ENCODE measurements around the gene KLC3. TPM values are rescaled to one million over a fixed set of nuclear protein-coding genes. Genes with fewer than 3 reads are reported as not detected.

The KLC3 gene
- total and polyA plus RNA-seq, 5 experiments from 2014 or later = not detected

DNA sequence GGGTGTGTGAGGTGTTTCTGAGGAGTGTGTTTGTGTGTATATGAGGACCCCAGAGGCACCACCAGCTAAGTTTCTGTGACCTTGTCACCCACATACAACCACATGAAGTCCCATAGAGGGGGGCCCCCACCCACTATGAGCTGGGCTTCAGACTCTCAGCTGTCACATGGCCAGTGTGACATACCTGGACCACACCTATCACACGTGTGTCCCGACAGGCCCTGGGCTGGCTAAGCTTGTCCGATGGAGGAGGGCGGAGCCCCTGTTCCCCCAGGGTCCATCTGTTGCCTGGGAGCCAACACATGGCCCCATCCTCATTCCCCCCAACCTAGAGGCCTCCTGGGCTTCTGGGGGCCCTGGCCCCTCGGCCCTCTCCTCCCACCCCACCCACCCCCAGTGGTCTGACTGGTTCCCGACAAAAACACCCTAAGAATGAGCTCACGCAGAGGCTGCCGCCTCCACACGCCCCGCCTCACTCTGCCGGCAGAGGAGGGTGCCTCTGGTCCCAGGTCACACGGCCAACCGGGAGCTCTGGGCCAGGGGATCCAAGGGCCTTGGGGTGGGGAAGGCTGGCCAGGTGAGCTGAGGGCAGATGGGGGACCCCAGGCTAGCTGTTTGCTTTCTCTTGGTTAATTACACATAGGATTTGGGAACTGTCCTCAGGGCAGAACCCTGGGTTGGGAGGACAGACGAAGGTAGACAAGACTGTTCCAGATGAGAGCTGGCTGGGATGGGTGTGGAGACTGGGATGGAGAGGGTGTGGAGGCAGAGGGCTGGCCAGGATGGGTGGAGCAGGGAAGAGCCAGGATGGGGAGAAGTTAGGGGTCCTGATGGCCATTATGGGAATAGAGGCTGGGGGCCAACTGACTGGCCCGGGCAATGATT, 4.3 kb downstream of the KLC3 start:
- ATAC-seq = no peak
- Mint-ChIP-seq H3K4me3 (no peak overlapping the region), H3K4me1 (peaks cover 2 to 11% (median 5%) of the 10 kb centered on the region in 4 donors), H3K9me3 (no peaks in the 10 kb centered on the region), H3K27ac (peak overlapping the region in 1 of 10 donors; percentile 32), H3K27me3 (peaks cover 8 to 26% (median 21%) of the 10 kb centered on the region in 5 donors), H3K36me3 (no peaks in the 10 kb centered on the region)
- no peak for DNase-seq
- POLR2A ChIA-PET = no interaction called here

DNA sequence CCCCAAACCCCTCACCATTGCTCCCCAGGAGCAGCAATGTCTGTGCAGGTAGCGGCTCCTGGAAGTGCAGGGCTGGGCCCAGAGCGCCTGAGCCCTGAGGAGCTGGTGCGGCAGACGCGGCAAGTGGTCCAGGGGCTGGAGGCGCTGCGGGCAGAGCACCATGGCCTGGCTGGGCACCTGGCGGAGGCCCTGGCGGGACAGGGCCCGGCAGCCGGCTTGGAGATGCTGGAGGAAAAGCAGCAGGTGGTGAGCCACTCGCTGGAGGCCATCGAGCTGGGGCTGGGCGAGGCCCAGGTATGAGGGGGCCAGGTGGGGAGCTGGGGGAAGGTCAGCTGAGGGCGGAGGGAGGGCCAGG, 4.9 kb downstream of the KLC3 start:
- no peaks in the 10 kb centered on the region for H3K9me3 Mint-ChIP-seq
- ATAC-seq = no peak
- H3K4me1 Mint-ChIP-seq = peaks cover 0 to 8% (median under 1%) of the 10 kb centered on the region in 4 donors
- no peaks in the 10 kb centered on the region for H3K36me3 Mint-ChIP-seq
- no peak for DNase-seq
- no peak overlapping the region for H3K4me3 Mint-ChIP-seq
- no peak overlapping the region for H3K27ac Mint-ChIP-seq
- H3K27me3 Mint-ChIP-seq = peaks cover 6 to 26% (median 16%) of the 10 kb centered on the region in 5 donors
- POLR2A ChIA-PET = no interaction called here

DNA sequence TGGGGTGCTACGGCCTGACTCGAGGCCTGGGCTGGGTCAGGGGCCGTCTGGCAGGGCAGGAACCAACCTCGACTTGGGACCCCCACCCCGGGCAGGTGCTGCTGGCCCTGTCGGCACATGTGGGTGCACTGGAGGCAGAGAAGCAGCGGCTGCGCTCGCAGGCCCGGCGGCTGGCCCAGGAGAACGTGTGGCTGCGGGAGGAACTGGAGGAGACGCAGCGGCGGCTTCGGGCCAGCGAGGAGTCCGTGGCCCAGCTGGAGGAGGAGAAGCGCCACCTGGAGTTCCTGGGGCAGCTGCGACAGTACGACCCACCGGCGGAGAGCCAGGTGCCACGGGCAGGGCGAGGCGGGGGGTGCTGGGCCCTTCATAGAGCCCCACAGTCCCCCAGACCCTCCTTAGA, 5.9 kb downstream of the KLC3 start:
- no peak overlapping the region for H3K4me3 Mint-ChIP-seq

DNA sequence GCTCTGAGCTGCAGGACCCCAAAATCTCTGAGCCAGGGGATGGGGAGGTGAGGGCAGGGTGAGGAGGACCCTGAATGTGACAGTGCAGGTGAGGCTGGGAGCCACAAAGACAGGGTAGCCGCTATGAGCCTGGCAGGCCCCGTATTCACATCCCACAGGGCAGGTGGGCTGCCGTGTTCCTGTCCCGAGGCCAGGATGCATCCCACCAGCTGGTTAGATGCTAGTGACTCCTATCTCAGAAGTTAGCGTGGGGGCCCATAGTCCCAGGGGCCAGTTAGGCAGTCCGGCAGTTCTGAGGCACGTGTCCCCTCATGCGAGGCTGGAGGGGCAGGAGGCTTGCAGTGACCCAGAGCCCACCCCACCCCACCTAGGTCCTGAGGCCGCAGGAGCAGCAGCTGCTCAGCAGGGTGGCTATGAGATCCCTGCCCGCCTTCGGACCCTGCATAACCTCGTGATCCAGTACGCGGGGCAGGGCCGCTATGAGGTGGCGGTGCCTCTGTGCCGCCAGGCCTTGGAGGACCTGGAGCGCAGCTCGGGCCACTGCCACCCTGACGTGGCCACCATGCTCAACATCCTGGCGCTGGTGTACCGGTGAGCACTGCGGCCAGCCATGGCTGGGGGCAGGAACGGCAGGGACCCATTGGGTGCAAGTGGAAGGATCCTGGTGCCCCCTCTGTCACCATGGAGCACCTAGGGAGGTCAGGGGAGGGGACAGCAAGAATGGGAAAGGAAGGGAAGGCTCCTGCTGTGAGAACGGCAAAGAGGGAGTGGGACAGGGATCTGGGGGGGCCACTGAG, 7.2 kb downstream of the KLC3 start:
- POLR2A ChIA-PET = no interaction called here
- no peak for DNase-seq
- H3K9me3 Mint-ChIP-seq = no peaks in the 10 kb centered on the region
- H3K4me1 Mint-ChIP-seq = peaks cover 0 to 8% (median 0%) of the 10 kb centered on the region in 4 donors
- no peak for ATAC-seq
- no peak overlapping the region for H3K4me3 Mint-ChIP-seq
- peaks cover 6 to 26% (median 16%) of the 10 kb centered on the region in 5 donors for H3K27me3 Mint-ChIP-seq
- no peak overlapping the region for H3K27ac Mint-ChIP-seq
- peaks cover 0 to 5% (median 0%) of the 10 kb centered on the region in 3 donors for H3K36me3 Mint-ChIP-seq

More for the DNA sequence above, 5.9 kb downstream of the KLC3 start:
- DNase-seq (no peak), ATAC-seq (no peak)
- Mint-ChIP-seq H3K36me3 (peaks cover 0 to 3% (median 0%) of the 10 kb centered on the region in 3 donors), H3K4me1 (peaks cover 0 to 8% (median 0%) of the 10 kb centered on the region in 4 donors), H3K27ac (no peak overlapping the region), H3K9me3 (no peaks in the 10 kb centered on the region), H3K27me3 (peaks cover 6 to 26% (median 16%) of the 10 kb centered on the region in 5 donors)
- POLR2A ChIA-PET = no interaction called here

DNA sequence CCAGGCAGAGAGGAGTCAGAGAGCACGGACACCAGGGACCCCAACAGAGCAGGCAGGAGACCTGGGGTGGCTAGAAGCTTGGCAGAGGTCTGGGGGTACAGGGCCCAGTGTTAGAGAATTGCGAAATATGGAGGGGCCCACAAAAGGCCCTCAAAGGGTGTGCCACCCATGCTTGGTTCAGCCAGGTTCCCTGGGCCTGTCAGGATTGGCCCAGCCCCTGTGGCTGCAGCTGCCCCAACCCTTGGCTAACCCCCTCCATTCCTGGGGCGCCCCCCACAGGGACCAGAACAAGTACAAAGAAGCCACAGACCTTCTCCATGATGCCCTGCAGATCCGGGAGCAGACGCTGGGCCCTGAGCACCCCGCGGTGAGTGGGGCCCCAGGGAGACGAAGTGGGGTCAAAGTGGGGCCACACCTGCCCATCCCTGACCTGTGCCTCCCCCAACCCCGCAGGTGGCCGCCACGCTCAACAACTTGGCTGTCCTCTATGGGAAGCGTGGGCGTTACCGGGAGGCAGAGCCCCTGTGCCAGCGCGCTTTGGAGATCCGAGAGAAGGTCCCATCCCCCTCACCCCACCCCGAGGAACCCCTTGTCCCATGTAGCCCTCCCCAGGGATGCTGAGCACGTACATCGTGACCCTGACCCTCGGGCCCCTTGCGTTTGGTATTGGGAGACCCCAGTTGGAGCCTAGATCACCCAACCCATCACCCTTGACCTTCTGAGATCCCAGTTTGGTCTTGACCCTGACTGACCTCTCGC, 8.0 kb downstream of the KLC3 start:
- Mint-ChIP-seq H3K36me3 (peaks cover 0 to 11% (median 2%) of the 10 kb centered on the region in 3 donors), H3K4me3 (no peak overlapping the region), H3K9me3 (no peaks in the 10 kb centered on the region), H3K4me1 (peaks cover 0 to 8% (median 0%) of the 10 kb centered on the region in 4 donors), H3K27me3 (peaks cover 5 to 26% (median 16%) of the 10 kb centered on the region in 5 donors), H3K27ac (peak overlapping the region in 1 of 10 donors; percentile 80)
- POLR2A ChIA-PET = no interaction called here
- ATAC-seq = no peak
- DNase-seq = no peak

DNA sequence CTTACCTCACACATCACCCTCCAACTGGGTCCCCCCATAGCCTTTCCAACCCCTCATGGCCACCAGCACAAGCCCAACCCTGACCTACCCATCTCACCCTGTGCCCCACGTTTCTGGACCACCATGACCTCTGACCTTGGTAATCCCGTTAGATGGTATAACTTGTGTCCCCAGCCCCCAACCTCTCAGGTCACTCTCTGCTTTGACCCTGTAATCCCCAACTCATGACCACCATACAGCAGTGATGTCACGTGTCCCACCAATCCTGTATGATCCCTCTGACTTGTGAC, 8.5 kb downstream of the KLC3 start:
- H3K27ac Mint-ChIP-seq = peak overlapping the region in 1 of 10 donors; percentile 80
- H3K4me1 Mint-ChIP-seq = peaks cover 0 to 8% (median 0%) of the 10 kb centered on the region in 4 donors
- peaks cover 0 to 13% (median 2%) of the 10 kb centered on the region in 3 donors for H3K36me3 Mint-ChIP-seq
- DNase-seq (no peak), ATAC-seq (no peak)
- no peak overlapping the region for H3K4me3 Mint-ChIP-seq
- POLR2A ChIA-PET = no interaction called here
- no peaks in the 10 kb centered on the region for H3K9me3 Mint-ChIP-seq
- peaks cover 4 to 23% (median 16%) of the 10 kb centered on the region in 5 donors for H3K27me3 Mint-ChIP-seq

DNA sequence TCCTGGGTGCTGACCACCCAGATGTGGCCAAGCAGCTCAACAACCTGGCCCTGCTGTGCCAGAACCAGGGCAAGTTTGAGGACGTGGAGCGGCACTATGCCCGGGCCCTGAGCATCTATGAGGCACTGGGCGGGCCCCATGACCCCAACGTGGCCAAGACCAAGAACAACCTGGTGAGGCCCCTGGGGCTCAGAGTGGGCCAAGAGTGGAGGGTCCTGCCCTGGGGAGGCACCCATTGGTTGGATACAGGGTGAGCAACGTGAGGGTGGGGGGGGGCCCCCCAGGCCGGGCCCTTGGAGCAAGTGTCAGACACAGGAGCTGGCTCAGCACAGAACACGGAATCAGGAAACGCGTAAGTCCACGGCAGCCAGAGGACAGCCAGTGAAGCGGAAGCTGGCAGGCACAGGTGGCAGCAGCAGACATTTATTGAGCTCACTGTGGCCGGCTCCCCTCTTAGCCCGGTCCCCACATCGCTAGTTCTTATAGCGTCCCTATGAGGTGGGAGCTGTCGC, 8.9 kb downstream of the KLC3 start:
- H3K4me1 Mint-ChIP-seq = peaks cover 0 to 8% (median under 1%) of the 10 kb centered on the region in 4 donors
- peaks cover 0 to 18% (median 2%) of the 10 kb centered on the region in 3 donors for H3K36me3 Mint-ChIP-seq
- peaks cover 2 to 19% (median 13%) of the 10 kb centered on the region in 5 donors for H3K27me3 Mint-ChIP-seq
- POLR2A ChIA-PET = no interaction called here
- peak overlapping the region in 1 of 10 donors; percentile 80 for H3K27ac Mint-ChIP-seq
- ATAC-seq = no peak
- DNase-seq = no peak
- no peak overlapping the region for H3K4me3 Mint-ChIP-seq
- H3K9me3 Mint-ChIP-seq = no peaks in the 10 kb centered on the region

DNA sequence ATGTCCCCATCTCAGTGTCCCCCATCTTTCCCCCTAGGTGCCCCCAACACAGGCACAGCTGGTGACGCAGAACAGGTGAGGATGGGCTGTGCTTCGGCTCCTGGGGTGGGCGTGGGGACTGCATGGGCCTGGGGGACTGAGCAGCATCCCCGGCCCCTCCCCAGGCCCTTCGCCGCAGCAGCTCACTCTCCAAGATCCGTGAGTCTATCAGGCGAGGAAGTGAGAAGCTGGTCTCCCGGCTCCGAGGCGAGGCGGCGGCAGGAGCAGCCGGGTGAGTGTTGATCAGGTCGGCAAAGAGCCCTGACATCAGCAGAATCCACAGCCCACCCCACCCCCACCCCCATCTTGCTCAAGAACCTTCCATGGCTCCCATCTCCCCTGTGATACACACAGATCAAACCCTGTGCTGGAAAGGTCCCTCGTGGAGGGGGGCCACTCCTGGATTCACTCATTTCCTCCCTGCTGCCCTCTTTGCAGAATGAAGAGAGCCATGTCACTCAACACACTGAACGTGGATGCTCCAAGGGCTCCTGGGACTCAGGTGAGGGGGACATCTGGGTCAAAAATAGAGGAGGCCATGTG, 10.0 kb downstream of the KLC3 start:
- ATAC-seq (no peak), DNase-seq (no peak)
- POLR2A ChIA-PET = no interaction called here
- H3K27me3 Mint-ChIP-seq = peaks cover 0 to 8% (median 7%) of the 10 kb centered on the region in 5 donors
- H3K9me3 Mint-ChIP-seq = no peaks in the 10 kb centered on the region
- peak overlapping the region in 1 of 10 donors; percentile 15 for H3K27ac Mint-ChIP-seq
- H3K4me3 Mint-ChIP-seq = no peak overlapping the region
- peaks cover 0 to 22% (median 5%) of the 10 kb centered on the region in 3 donors for H3K36me3 Mint-ChIP-seq
- peaks cover 0 to 8% (median 2%) of the 10 kb centered on the region in 4 donors for H3K4me1 Mint-ChIP-seq

DNA sequence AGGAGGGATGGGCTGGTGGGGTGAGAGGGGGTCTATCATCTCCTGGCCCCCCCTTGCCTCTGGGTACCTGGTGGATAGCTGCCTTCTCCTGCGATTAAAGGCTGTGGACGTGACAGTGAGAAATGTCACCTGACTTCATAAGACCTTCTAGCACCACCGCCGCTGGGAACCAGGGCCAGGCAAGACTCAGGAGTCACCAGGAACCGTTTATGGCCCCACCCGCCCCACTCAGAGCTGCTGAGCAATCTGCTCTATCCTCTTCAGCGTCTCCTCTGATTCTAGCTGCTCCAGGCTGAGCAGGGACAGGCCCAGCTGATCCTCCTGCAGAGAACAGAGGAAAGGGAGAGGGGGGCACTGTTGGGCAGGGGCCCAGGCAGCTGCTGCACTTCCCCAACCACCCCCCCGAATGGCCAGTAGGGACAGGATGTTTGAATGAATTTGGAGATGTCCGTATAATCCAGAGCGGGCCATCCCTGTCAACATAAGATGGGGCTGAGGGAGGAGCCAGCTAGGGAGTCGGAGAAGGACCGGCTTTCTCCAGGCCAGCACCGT, 10.9 kb downstream of the KLC3 start:
- Mint-ChIP-seq H3K36me3 (peaks cover 0 to 26% (median 5%) of the 10 kb centered on the region in 3 donors), H3K9me3 (no peaks in the 10 kb centered on the region), H3K27me3 (no peaks in the 10 kb centered on the region), H3K27ac (no peak overlapping the region), H3K4me3 (no peak overlapping the region), H3K4me1 (peaks cover 0 to 8% (median 2%) of the 10 kb centered on the region in 4 donors)
- DNase-seq (no peak), ATAC-seq (no peak)
- POLR2A ChIA-PET = no interaction called here

DNA sequence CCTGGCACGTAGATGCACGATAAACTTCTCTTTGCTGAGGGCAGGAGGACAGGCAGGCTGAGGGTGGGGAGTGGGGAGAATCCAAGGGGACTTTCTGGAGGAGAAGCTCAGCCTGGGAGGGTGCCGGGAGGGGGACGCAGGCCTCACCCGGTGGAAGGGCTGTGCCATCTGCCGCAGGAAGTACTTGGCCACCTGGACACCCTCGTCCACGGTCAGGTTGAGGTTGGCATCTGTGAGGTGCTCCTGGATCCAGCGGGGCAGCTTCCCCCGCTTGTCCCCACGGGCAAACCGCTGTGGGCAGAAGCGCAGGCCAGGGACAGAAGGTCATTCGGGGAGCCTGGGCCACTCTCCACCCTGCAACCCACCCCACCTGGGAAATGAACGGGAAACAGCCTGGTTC, 11.5 kb downstream of the KLC3 start:
- H3K27me3 Mint-ChIP-seq = no peaks in the 10 kb centered on the region
- H3K36me3 Mint-ChIP-seq = peaks cover 0 to 26% (median 9%) of the 10 kb centered on the region in 3 donors
- no peaks in the 10 kb centered on the region for H3K9me3 Mint-ChIP-seq
- no peak overlapping the region for H3K4me3 Mint-ChIP-seq
- DNase-seq (no peak), ATAC-seq (no peak)
- H3K4me1 Mint-ChIP-seq = peaks cover 0 to 8% (median 2%) of the 10 kb centered on the region in 4 donors
- H3K27ac Mint-ChIP-seq = no peak overlapping the region
- POLR2A ChIA-PET = no interaction called here

DNA sequence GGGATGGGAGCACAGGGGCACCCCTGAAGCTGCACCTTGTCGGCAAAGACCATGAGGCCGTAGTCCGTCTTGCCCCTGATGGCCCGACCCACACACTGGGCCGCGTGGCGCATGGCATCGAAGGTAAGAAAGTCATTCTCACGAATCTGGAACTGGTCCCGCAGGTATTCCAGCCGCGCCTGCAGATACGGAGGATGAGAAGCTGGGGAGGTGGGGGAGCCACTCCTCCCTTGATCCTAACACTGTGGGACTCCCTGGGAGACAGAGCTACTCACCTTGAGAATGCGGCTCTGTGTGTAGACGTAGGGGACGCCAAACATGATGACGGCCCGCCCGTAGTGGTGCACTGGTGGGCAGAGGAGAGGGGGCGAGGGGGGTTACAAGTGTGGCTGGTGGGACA, 11.9 kb downstream of the KLC3 start:
- POLR2A ChIA-PET = no interaction called here
- H3K27me3 Mint-ChIP-seq = no peaks in the 10 kb centered on the region
- peaks cover 0 to 29% (median 11%) of the 10 kb centered on the region in 3 donors for H3K36me3 Mint-ChIP-seq
- H3K9me3 Mint-ChIP-seq = no peaks in the 10 kb centered on the region
- H3K4me3 Mint-ChIP-seq = no peak overlapping the region
- DNase-seq (no peak), ATAC-seq (no peak)
- H3K4me1 Mint-ChIP-seq = peaks cover 0 to 8% (median 2%) of the 10 kb centered on the region in 4 donors
- no peak overlapping the region for H3K27ac Mint-ChIP-seq

Data from naive thymus-derived CD8-positive, alpha-beta T cell (primary cell).